CD14-positive monocyte (primary cell): ENCODE measurements around the gene BCAR3. TPM values are rescaled to one million over a fixed set of nuclear protein-coding genes. Genes with fewer than 3 reads are reported as not detected.

Experiments used
- DNase-seq, 3 donors: peaks; one replicate each; pipeline ENCODE4 v3.0.0-alpha.2; 2011 to 2022
- H2AFZ ChIP-seq: 2 replicates; pipeline ENCODE4 v1.6.0; 2012; ENCODE audit warnings: mild to moderate bottlenecking, low read depth, low read length, inconsistent platforms; ENCODE audit not compliant: insufficient read depth, poor library complexity, severe bottlenecking
- H3K27ac ChIP-seq, 2 donors: 1 replicate in 1 of 2; 2 replicates in 1 of 2; pipeline ENCODE4 v1.5.1; 2012 to 2013; ENCODE audit warnings: low read length in 2 of 2, control low read depth in 1 of 2, inconsistent platforms in 1 of 2, low read depth in 1 of 2, mild to moderate bottlenecking in 1 of 2
- H3K27me3 ChIP-seq, 2 donors: one replicate each; pipeline versions ENCODE4 v1.6.0 to v1.6.1; 2011 to 2013; ENCODE audit warnings: low read length in 2 of 2; ENCODE audit not compliant: control insufficient read depth in 2 of 2, insufficient read depth in 2 of 2
- H3K36me3 ChIP-seq, 2 donors: replicated peaks in 1 of 2; 1 replicate in 1 of 2; 2 replicates in 1 of 2; pipeline versions ENCODE4 v1.5.1 to v1.6.1; 2012 to 2013; ENCODE audit warnings: low read length in 2 of 2, control low read depth in 1 of 2, inconsistent platforms in 1 of 2, mild to moderate bottlenecking in 1 of 2; ENCODE audit not compliant: insufficient read depth in 2 of 2, control insufficient read depth in 1 of 2
- H3K4me1 ChIP-seq, 2 donors: 1 replicate in 1 of 2; 2 replicates in 1 of 2; pipeline versions ENCODE4 v1.5.1 to v1.6.1; 2012 to 2013; ENCODE audit warnings: low read length in 2 of 2, control low read depth in 1 of 2, inconsistent platforms in 1 of 2, mild to moderate bottlenecking in 1 of 2, moderate library complexity in 1 of 2; ENCODE audit not compliant: insufficient read depth in 2 of 2, control insufficient read depth in 1 of 2
- H3K4me2 ChIP-seq: replicated peaks from 2 replicates; pipeline ENCODE3; 2012; ENCODE audit warnings: low read length, moderate library complexity, mild to moderate bottlenecking; ENCODE audit not compliant: poor library complexity, severe bottlenecking; ENCODE audit errors: extremely low read depth
- H3K4me3 ChIP-seq, 3 experiments: fragments of 200-600 bp in 1 of 3; sonication (generic) in 1 of 3; replicated peaks in 1 of 3; 1 replicate in 2 of 3; 2 replicates in 1 of 3; pipeline ENCODE4 v1.5.1; 2011 to 2013; ENCODE audit warnings: low read length in 3 of 3, mild to moderate bottlenecking in 3 of 3, control low read depth in 2 of 3, low read depth in 2 of 3, inconsistent platforms in 1 of 3, moderate library complexity in 1 of 3
- H3K79me2 ChIP-seq: 2 replicates; pipeline ENCODE4 v1.6.0; 2012; ENCODE audit warnings: mild to moderate bottlenecking, control low read depth, inconsistent platforms, low read length, moderate library complexity; ENCODE audit not compliant: insufficient read depth
- H3K9ac ChIP-seq: 2 replicates; pipeline ENCODE4 v1.6.0; 2017; ENCODE audit warnings: low read length, mild to moderate bottlenecking; ENCODE audit not compliant: insufficient read depth, poor library complexity, severe bottlenecking
- H3K9me3 ChIP-seq, 2 donors: replicated peaks in 1 of 2; 1 replicate in 1 of 2; 2 replicates in 1 of 2; pipeline versions ENCODE4 v1.5.1 to v1.6.1; 2012 to 2013; ENCODE audit warnings: low read length in 2 of 2, control low read depth in 1 of 2; ENCODE audit not compliant: control insufficient read depth in 1 of 2, insufficient read depth in 1 of 2
- H4K20me1 ChIP-seq: 2 replicates; pipeline ENCODE4 v1.6.0; 2012; ENCODE audit warnings: mild to moderate bottlenecking, low read length, control low read depth, moderate library complexity; ENCODE audit not compliant: insufficient read depth
- H3K27ac Mint-ChIP-seq, 7 donors: one replicate each; pipeline ENCODE4 v1.8.0; 2020; ENCODE audit warnings: mild to moderate bottlenecking in 7 of 7, mixed read lengths in 7 of 7, moderate library complexity in 6 of 7, inconsistent platforms in 2 of 7
- H3K27me3 Mint-ChIP-seq, 3 donors: one replicate each; pipeline ENCODE4 v1.8.0; 2021 to 2022; ENCODE audit warnings: low read depth in 3 of 3, mild to moderate bottlenecking in 3 of 3, mixed read lengths in 3 of 3, moderate library complexity in 3 of 3, inconsistent platforms in 1 of 3
- H3K36me3 Mint-ChIP-seq, 2 donors: one replicate each; pipeline ENCODE4 v1.8.0; 2020; ENCODE audit warnings: mixed read lengths in 2 of 2, inconsistent platforms in 1 of 2, mild to moderate bottlenecking in 1 of 2
- H3K4me1 Mint-ChIP-seq: one replicate; pipeline ENCODE4 v1.8.0; 2020; ENCODE audit warnings: mild to moderate bottlenecking, mixed read lengths
- H3K4me3 Mint-ChIP-seq, 2 donors: one replicate each; pipeline ENCODE4 v1.8.0; 2020; ENCODE audit warnings: mild to moderate bottlenecking in 2 of 2, mixed read lengths in 2 of 2, moderate library complexity in 1 of 2
- H3K9me3 Mint-ChIP-seq, 7 donors: one replicate each; pipeline ENCODE4 v1.8.0; 2020 to 2022; ENCODE audit warnings: mixed read lengths in 7 of 7, mild to moderate bottlenecking in 6 of 7, moderate library complexity in 6 of 7, inconsistent platforms in 2 of 7
- WGBS: methylation state at CpG from one replicate; pipeline ENCODE4 v1.1.5; 2013; ENCODE audit warnings: missing lambda C conversion rate; ENCODE audit not compliant: insufficient coverage; 5-methylcytosine and 5-hydroxymethylcytosine counted together
- intact Hi-C, 2 donors: fragments of 100-400 bp; cut with micrococcal nuclease; formaldehyde crosslinking; loops; one replicate each; pipeline versions ENCODE4 v1.15.0 to v1.15.1; 2023
- polyA plus RNA-seq, 3 donors: library from polyadenylated mRNA; depleted of rRNA in 1 of 3; unstranded in 2 of 3; stranded (reverse) in 1 of 3; fragments of 300-500 nt in 2 of 3; fragments of >200 nt in 1 of 3; fragmentation: Illumina TruSeq in 2 of 3; gene quantifications; 1 replicate in 2 of 3; 2 replicates in 1 of 3; pipeline ENCODE4 v1.2.3, GENCODE V29; 2012 to 2021
- TF ChIP-seq, protein P1 (sequence below): fragments of 200-600 bp; IDR thresholded peaks from one replicate; pipeline ENCODE4 v1.8.0; 2022; ENCODE audit warnings: antibody characterized with exemption, mild to moderate bottlenecking

Gene BCAR3
- polyA plus RNA-seq, 3 donors = 0.05 to 0.41 TPM; not detected in 1

DNA sequence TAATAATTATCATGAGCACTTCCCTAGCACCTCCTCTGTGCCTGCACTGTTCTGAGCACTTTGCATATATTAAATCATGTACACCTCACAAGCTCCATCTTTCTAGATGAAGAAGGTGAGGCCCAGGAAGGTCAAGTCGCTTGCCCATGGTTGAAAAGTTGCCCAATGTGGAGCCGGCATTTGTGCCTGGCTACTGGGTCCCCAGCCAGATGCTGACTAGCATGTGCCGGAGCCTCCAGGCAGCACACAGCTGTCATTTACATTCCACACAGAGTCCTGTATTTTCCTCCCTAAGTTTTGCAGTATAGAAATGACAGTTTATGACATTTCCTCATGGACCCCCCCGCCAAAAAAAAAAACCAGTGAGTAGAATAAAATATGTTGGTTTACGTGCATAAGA lies 94.3 kb downstream of the BCAR3 start:
- H4K20me1 ChIP-seq = no peaks in the 10 kb centered on the region
- TF ChIP-seq, protein P1, sequence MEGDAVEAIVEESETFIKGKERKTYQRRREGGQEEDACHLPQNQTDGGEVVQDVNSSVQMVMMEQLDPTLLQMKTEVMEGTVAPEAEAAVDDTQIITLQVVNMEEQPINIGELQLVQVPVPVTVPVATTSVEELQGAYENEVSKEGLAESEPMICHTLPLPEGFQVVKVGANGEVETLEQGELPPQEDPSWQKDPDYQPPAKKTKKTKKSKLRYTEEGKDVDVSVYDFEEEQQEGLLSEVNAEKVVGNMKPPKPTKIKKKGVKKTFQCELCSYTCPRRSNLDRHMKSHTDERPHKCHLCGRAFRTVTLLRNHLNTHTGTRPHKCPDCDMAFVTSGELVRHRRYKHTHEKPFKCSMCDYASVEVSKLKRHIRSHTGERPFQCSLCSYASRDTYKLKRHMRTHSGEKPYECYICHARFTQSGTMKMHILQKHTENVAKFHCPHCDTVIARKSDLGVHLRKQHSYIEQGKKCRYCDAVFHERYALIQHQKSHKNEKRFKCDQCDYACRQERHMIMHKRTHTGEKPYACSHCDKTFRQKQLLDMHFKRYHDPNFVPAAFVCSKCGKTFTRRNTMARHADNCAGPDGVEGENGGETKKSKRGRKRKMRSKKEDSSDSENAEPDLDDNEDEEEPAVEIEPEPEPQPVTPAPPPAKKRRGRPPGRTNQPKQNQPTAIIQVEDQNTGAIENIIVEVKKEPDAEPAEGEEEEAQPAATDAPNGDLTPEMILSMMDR = no peak
- no peaks in the 10 kb centered on the region for H3K79me2 ChIP-seq
- DNase-seq = no peak
- intact Hi-C loops = no loop called here
- H2AFZ ChIP-seq = no peak overlapping the region
- H3K36me3 ChIP-seq = no peaks in the 10 kb centered on the region
- H3K4me2 ChIP-seq = no peak overlapping the region
- H3K9me3 ChIP-seq = no peaks in the 10 kb centered on the region
- peaks cover 22% of the 10 kb centered on the region for H3K4me1 Mint-ChIP-seq
- peaks cover 13% of the 10 kb centered on the region in 2 donors for H3K4me1 ChIP-seq
- H3K4me3 Mint-ChIP-seq = no peak overlapping the region
- no peaks in the 10 kb centered on the region for H3K27me3 ChIP-seq
- H3K9me3 Mint-ChIP-seq = peaks cover 0 to 2% (median 0%) of the 10 kb centered on the region in 7 donors
- WGBS = 80% methylated on average over 1 of the region's 5 CpGs
- no peak overlapping the region for H3K27ac ChIP-seq
- no peak overlapping the region for H3K27ac Mint-ChIP-seq
- H3K36me3 Mint-ChIP-seq = peaks cover 0 to 5% of the 10 kb centered on the region in 2 donors
- no peak overlapping the region for H3K4me3 ChIP-seq
- H3K27me3 Mint-ChIP-seq = peaks cover 0 to 1% (median 1%) of the 10 kb centered on the region in 3 donors
- H3K9ac ChIP-seq = no peak overlapping the region

DNA sequence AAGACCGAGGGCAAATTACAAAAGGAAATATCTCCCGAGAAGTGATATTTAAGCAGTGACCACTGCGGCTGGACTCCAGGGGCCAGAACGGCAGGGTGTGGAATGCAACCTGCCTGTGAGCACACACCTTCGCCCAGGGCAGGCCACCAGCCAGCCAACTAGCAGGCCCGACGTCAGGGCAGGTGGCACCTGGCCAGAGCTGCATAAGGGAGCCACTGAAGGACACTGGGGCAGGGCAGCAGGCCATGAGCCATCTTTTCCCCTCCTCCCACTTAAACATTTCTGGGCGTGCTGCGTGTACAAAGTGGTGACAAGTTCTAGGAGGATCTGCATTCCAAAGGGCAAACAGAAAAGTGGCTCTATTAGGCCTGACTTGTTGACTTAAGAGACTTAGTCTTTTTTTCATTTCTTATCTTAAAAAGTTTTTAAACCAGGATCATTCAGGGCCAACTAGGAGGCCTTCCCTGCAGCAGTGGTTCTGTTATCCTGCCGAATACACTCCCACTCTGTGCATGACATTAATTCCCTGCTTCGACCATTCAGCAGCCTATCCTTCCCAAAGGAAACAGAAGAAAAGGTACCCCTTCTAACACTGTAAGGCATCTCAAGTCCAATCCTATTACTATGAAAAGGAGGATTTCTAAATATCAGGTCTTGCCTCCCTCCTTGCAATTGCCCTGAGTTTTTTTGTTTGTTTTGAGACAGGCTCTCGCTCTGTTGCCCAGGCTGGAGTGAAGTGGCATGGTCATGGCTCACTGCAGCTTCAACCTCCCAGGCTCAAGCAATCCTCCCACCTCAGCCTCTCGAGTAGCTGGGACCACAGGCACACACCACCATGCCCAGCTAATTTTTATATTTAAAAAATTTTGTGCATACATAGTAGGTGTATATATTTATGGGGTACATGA lies 96.3 kb downstream of the BCAR3 start:
- Histone ChIP-seq H3K4me1 (peaks cover 7% of the 10 kb centered on the region in 2 donors), H3K4me2 (no peak overlapping the region), H3K9ac (no peak overlapping the region), H3K36me3 (no peaks in the 10 kb centered on the region), H3K79me2 (no peaks in the 10 kb centered on the region), H4K20me1 (no peaks in the 10 kb centered on the region), H3K27me3 (no peaks in the 10 kb centered on the region), H3K9me3 (no peaks in the 10 kb centered on the region), H3K4me3 (no peak overlapping the region), H2AFZ (no peak overlapping the region), H3K27ac (no peak overlapping the region)
- TF ChIP-seq, protein P1 = no peak
- WGBS = 94% methylated on average over 10 of the region's 13 CpGs
- Mint-ChIP-seq H3K9me3 (peaks cover 0 to 1% (median 0%) of the 10 kb centered on the region in 7 donors), H3K27me3 (peaks cover 1 to 2% (median 1%) of the 10 kb centered on the region in 3 donors), H3K4me1 (peaks cover 13% of the 10 kb centered on the region), H3K4me3 (no peak overlapping the region), H3K27ac (no peak overlapping the region), H3K36me3 (peaks cover 0 to 5% of the 10 kb centered on the region in 2 donors)
- no peak for DNase-seq
- intact Hi-C loops = no loop called here
